Measurements from ENCODE around the gene TMEM17.

GRCh38 chr2:62450716-62451191 lies 55.2 kb downstream of the TMEM17 start:
- TF ChIP-seq CTCF (IDR thresholded peaks at IDR 0.05): no peak
- TF ChIP-seq POLR2AphosphoS5 (IDR thresholded peaks at IDR 0.05; ENCODE audit: low read depth, low read length): no peak
- TF ChIP-seq TCF7L2 (IDR thresholded peaks at IDR 0.05; ENCODE audit: low read depth, low read length): no peak

All from Panc1 (cell line).